Measurements from ENCODE around the gene MGMT.

MGMT gene

GRCh38 chr10:129715805-129716204 is 248.8 kb downstream of the MGMT start:
- DNase-seq: no peak

GRCh38 chr10:129716211-129716681 is 249.2 kb downstream of the MGMT start:
- no peak for DNase-seq

GRCh38 chr10:129716881-129717280 is 249.8 kb downstream of the MGMT start:
- DNase-seq: no peak

- DNase-seq: no peak
These were observed 250.9 kb downstream of the MGMT start for GRCh38 chr10:129717816-129718547.

GRCh38 chr10:129718548-129719414 is 251.7 kb downstream of the MGMT start:
- DNase-seq: no peak

- DNase-seq: no peak
These were observed 252.3 kb downstream of the MGMT start for GRCh38 chr10:129719415-129719739.

GRCh38 chr10:129719889-129720590 is 253.0 kb downstream of the MGMT start:
- no peak for DNase-seq

- DNase-seq: no peak
These were observed 258.0 kb downstream of the MGMT start for GRCh38 chr10:129725011-129725410.

- DNase-seq: no peak
These were observed 258.4 kb downstream of the MGMT start for GRCh38 chr10:129725482-129725881.

GRCh38 chr10:129725890-129726631 is 259.0 kb downstream of the MGMT start:
- no peak for DNase-seq

- no peak for DNase-seq
These were observed 260.0 kb downstream of the MGMT start for GRCh38 chr10:129727071-129727470.

- DNase-seq: no peak
These were observed 260.5 kb downstream of the MGMT start for GRCh38 chr10:129727495-129727894.

- DNase-seq: no peak
These were observed 261.3 kb downstream of the MGMT start for GRCh38 chr10:129728246-129728820.

GRCh38 chr10:129728905-129729795 is 262.1 kb downstream of the MGMT start:
- no peak for DNase-seq

- no peak for DNase-seq
These were observed 263.4 kb downstream of the MGMT start for GRCh38 chr10:129730272-129730992.

GRCh38 chr10:129730993-129731325 is 263.9 kb downstream of the MGMT start:
- DNase-seq: no peak

GRCh38 chr10:129740532-129741279 is 273.7 kb downstream of the MGMT start:
- no peak for DNase-seq

GRCh38 chr10:129741280-129741977 is 274.4 kb downstream of the MGMT start:
- no peak for DNase-seq
